Lung (tissue), 12 donors: ENCODE results near the gene ZYX. TPM values are rescaled to one million over a fixed set of nuclear protein-coding genes. Genes with fewer than 3 reads are reported as not detected.

ENCODE experiments used
- ATAC-seq: fragments of 200-7000 bp; cut with Tn5 transposase; one replicate; pipeline ENCODE4 v1.9.1; 2020; ENCODE audit warnings: moderate number of reproducible peaks; ENCODE audit not compliant: insufficient read depth, low FRiP score
- DNase-seq, 3 donors: peaks; one replicate each; pipeline ENCODE4 v3.0.0-alpha.2; 2013 to 2017
- H3K27ac ChIP-seq, 2 donors: one replicate each; pipeline ENCODE4 v1.5.1; 2013; ENCODE audit warnings: mild to moderate bottlenecking in 2 of 2, moderate library complexity in 2 of 2, control low read depth in 1 of 2, inconsistent platforms in 1 of 2, low read depth in 1 of 2, low read length in 1 of 2
- H3K27me3 ChIP-seq, 3 donors: one replicate each; pipeline ENCODE4 v1.5.1; 2013; ENCODE audit warnings: low read length in 2 of 3; ENCODE audit not compliant: control insufficient read depth in 3 of 3, insufficient read depth in 3 of 3
- H3K36me3 ChIP-seq, 4 donors: one replicate each; pipeline ENCODE4 v1.5.1; 2013; ENCODE audit warnings: low read length in 4 of 4, mild to moderate bottlenecking in 1 of 4, moderate library complexity in 1 of 4; ENCODE audit not compliant: control insufficient read depth in 4 of 4, insufficient read depth in 4 of 4
- H3K4me1 ChIP-seq, 5 donors: one replicate each; pipeline ENCODE4 v1.5.1; 2013; ENCODE audit warnings: low read length in 5 of 5, mild to moderate bottlenecking in 2 of 5, moderate library complexity in 1 of 5; ENCODE audit not compliant: control insufficient read depth in 5 of 5, insufficient read depth in 5 of 5
- H3K4me3 ChIP-seq: one replicate; pipeline ENCODE4 v1.5.1; 2013; ENCODE audit warnings: mild to moderate bottlenecking, control low read depth, moderate library complexity
- H3K9ac ChIP-seq, 2 donors: one replicate each; pipeline ENCODE4 v1.5.1; 2013; ENCODE audit warnings: low read length in 2 of 2, control low read depth in 1 of 2; ENCODE audit not compliant: insufficient read depth in 1 of 2
- H3K9me3 ChIP-seq, 4 donors: one replicate each; pipeline ENCODE4 v1.5.1; 2013; ENCODE audit warnings: low read length in 3 of 4, mild to moderate bottlenecking in 1 of 4, moderate library complexity in 1 of 4; ENCODE audit not compliant: control insufficient read depth in 4 of 4, insufficient read depth in 3 of 4
- CTCF ChIP-seq: IDR thresholded peaks from 2 replicates; pipeline ENCODE4 v1.5.1; 2012; ENCODE audit warnings: mild to moderate bottlenecking; ENCODE audit errors: control extremely low read depth, extremely low read depth
- WGBS, 2 donors: extraction: QIAGEN DNeasy Blood & Tissue Kit; methylation state at CpG; one replicate each; pipeline ENCODE4 v1.1.7; 2013; 5-methylcytosine and 5-hydroxymethylcytosine counted together
- polyA plus RNA-seq, 2 donors: library from polyadenylated mRNA; stranded (reverse); fragments of 200-250 nt; gene quantifications; one replicate each; pipeline ENCODE4 v1.2.1, GENCODE V29; 2013
- total RNA-seq, 2 donors: library from RNA; depleted of rRNA in 1 of 2; stranded (reverse); fragments of >200 nt in 1 of 2; gene quantifications; one replicate each; pipeline ENCODE4 v1.2.1, GENCODE V29; 2014 to 2021
- donor health status: control.
- donor health status: control.
- donor health status: Bipolar disorder and iron deficiency.
- donor health status: healthy.
- donor health status: DM: yes; HTN: yes; CAD: no.

ZYX gene
- total and polyA plus RNA-seq, 4 donors, result 98.9 to 310 (median 183) TPM

GRCh38 chr7:143360788-143361551 is 20.2 kb upstream of the ZYX start:
- H3K27me3 ChIP-seq, result peaks cover 0 to 63% (median 29%) of the 10 kb centered on the region in 3 donors
- H3K9ac ChIP-seq, result no peak overlapping the region
- no peak overlapping the region for H3K27ac ChIP-seq
- no peaks in the 10 kb centered on the region for H3K36me3 ChIP-seq
- no peaks in the 10 kb centered on the region for H3K9me3 ChIP-seq
- DNase-seq, result no peak
- ATAC-seq, result no peak
- peaks cover 0 to 8% (median 0%) of the 10 kb centered on the region in 5 donors for H3K4me1 ChIP-seq
- WGBS, 2 donors, result 45 to 57% methylated on average over 19 of the region's 19 CpGs
- no peak for TF ChIP-seq CTCF
- H3K4me3 ChIP-seq, result no peak overlapping the region

GRCh38 chr7:143361552-143362130 is 19.5 kb upstream of the ZYX start:
- peaks cover 0 to 8% (median 0%) of the 10 kb centered on the region in 5 donors for H3K4me1 ChIP-seq
- H3K36me3 ChIP-seq, result no peaks in the 10 kb centered on the region
- H3K27me3 ChIP-seq, result peaks cover 0 to 67% (median 29%) of the 10 kb centered on the region in 3 donors
- DNase-seq, result no peak
- no peak overlapping the region for H3K27ac ChIP-seq
- no peaks in the 10 kb centered on the region for H3K9me3 ChIP-seq
- no peak overlapping the region for H3K4me3 ChIP-seq
- 4 to 7% methylated on average over 30 to 46 of the region's 46 CpGs for WGBS, 2 donors
- no peak for TF ChIP-seq CTCF
- no peak overlapping the region for H3K9ac ChIP-seq
- ATAC-seq, result no peak

- H3K27ac ChIP-seq, result no peak within 1 kb of the TSS
- DNase-seq (peak in 2 of 3 donors; percentile 20 to 33), ATAC-seq (no peak)
- TF ChIP-seq CTCF, result no peak
- H3K4me1 ChIP-seq, result peaks cover 0 to 8% (median 0%) of the 10 kb centered on the region in 5 donors
- H3K9ac ChIP-seq, result no peak within 1 kb of the TSS
- H3K4me3 ChIP-seq, result peak within 1 kb of the TSS; percentile 11
- H3K9me3 ChIP-seq, result no peaks in the 10 kb centered on the region
- no peaks in the 10 kb centered on the region for H3K36me3 ChIP-seq
- 1 to 2% methylated on average over 44 to 112 of the region's 112 CpGs for WGBS, 2 donors
- H3K27me3 ChIP-seq, result peaks cover 0 to 67% (median 29%) of the 10 kb centered on the region in 3 donors
These were observed 18.8 kb upstream of the ZYX start, which contains the start of gene FAM131B for GRCh38 chr7:143362131-143363015. Gene FAM131B, minus strand, starts transcription at chr7:143362713. Its CDS starts 110 bp downstream, at chr7:143362603.
